GM19023 (cell line): ENCODE results near the gene EVC.

ENCODE experiments used
- ATAC-seq: cut with Tn5 transposase; IDR thresholded peaks from one replicate; pipeline ENCODE4 v1.9.1; 2021; ENCODE audit warnings: mild to moderate bottlenecking, moderate library complexity; ENCODE audit not compliant: unreplicated experiment

Gene EVC

DNA sequence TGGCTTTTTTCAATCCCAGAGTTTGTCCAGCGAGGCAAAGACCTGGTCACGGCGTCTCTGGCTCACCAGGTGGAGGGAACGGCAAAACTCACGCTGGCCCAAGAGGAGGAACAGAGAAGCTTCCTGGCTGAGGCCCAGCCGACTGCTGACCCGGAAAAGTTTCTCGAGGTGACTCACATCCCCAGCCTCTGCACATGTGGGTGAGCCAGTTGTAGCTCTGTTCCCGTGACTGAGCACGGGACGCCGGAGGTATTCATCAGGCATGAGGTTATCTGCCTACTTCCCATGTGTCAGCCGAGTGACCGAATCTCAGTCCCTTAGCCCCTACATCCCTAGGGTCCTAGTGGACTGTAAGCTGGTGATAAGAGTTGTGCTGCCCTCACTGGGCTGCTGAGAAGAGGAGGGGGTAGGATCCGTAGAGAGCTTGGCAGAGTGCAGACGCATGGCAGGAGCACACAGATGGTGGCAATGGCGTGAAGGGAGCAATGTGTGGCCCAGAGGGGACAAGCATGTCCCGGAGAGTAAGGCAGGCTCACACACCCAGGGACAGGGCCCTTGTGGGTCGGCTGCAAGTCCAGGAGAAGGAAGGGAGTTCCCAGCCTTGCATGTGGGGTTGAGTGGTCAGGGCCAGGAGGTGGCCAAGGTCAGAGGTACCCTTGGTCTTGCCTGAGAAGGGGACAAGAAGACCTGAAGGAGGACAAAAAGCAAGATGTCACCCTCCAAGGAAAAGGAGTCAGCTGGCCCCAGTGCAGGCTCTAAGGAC is 42.9 kb downstream of the EVC start:
- ATAC-seq, result no peak

DNA sequence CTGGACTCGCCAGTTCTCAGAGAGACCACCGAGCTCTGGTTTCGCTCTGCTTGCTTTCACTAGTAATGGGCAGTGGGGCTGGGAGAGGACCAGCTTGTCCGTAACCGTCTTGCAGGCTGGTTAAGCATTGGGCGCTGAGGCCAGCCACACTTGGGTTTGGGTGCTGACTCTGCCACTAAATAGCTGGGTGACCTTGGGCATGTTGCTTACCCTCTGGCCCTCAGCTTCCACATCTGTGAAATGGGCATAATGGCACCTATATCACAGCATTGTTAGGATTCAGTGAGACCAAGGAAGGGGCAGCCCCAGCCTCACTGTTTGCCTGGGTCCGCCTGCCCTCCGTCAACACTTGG is 43.5 kb downstream of the EVC start:
- no peak for ATAC-seq

DNA sequence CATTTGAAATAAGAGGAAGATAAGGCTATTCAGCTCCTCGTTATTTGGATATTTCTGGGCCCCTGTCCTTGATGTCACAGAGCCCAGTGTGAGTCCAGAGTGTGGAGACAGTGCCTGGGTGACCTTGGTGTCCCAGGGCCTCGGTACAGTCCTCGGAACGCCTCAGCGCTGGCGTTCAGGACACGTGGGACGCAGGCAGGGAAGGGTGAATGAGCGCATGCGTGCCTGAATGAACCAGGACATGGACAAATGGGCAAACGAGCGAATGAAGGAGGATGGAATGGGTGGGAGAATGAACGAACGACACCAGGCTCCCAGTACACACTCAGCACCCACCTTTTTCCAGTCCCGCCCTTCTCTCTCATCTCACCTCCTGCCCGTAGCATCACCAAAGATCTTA is 44.2 kb downstream of the EVC start:
- ATAC-seq, result no peak

DNA sequence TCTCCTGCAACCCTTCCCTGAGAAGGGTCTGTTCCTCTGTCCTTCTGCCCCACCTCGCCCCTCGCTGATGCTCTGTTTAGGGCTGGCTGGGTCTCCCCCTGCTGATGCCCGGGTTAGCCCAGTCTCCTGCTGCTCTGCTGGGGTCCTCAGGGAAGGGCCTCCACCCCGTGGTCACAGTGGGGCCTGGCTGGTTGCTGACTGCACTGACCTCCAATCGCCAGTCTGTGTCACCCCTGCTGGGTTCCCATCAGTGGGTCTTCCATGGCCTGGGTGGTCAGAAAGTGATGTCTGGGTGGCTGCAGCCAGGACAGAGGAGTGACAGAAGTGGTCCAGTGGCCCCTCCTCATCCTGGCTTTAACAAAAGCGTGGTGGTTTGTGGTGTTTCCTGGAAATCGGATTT is 44.7 kb downstream of the EVC start:
- no peak for ATAC-seq

DNA sequence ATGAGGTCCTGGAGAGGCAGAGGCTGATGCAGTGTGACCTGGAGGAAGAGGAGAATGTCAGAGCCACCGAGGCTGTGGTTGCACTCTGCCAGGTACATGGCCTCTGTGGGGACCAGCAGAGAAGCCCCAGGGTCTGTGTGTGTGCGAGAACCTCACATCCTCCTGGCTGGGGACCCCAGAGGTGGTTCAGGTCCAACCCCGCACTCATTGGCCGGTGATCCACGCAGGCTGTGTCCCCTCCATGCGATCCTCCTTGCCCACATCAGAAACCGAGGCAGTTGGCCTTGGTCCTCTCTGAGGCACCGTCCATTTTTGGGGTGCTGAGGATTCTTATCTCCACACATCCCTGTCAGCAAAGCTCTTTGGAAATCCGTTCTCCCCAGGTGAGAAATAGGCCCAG is 45.3 kb downstream of the EVC start:
- no peak for ATAC-seq

DNA sequence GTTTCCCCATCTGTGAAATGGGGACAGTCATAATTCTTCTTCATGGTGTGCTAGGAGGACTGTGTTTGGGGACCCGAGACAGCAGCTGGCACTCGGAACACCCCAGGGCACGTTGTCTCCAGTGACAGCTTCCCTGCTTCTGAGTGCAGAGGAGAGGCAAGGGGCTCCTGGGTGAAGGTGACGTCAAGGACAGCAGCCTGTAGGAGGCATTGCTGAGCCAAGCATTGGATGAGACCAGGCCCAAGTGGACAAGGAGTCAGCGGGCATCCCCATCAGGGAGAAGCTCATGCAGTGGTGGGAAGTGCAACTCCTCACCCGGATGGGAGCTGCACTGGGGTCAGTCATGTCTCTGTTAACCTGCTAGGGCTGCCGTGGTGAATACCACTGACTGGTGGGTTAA is 46.1 kb downstream of the EVC start:
- ATAC-seq, result no peak

DNA sequence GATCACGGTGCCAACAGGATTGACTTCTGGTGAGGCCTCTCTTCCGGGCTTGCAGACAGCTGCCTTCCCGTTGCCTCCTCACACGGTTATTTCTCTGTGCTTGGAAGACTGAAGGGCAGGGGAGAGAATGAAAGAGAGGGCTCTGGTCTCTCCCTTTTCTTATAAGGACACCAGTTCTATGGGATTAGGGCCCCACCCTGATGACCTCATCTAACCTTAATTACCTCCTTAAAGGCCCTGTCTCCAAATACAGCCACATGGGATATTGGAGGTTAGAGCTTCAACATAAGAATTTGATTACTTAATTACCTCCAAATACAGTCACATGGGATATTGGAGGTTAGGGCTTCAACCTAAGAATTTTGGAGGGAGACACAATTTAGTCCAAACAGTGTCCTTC is 46.5 kb downstream of the EVC start:
- ATAC-seq, result no peak

DNA sequence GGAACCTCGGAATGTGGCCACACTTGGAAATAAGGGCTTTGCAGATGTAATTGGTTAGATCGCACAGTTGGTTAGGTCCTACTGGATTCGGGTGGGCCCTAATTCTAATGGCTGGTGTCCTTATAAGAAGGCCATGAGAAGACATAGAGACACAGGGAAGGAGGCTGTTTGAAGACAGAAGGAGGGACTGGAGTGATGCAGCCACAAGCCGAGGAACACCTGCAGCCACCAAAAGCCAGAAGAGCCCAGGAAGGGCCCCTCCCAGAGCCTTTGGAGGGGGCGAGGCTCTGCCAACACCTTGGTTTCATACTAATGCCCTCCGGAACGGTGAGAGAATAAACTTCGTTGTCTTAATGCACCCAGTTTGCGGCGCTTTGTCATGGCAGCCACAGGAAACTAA is 47.0 kb downstream of the EVC start:
- no peak for ATAC-seq

DNA sequence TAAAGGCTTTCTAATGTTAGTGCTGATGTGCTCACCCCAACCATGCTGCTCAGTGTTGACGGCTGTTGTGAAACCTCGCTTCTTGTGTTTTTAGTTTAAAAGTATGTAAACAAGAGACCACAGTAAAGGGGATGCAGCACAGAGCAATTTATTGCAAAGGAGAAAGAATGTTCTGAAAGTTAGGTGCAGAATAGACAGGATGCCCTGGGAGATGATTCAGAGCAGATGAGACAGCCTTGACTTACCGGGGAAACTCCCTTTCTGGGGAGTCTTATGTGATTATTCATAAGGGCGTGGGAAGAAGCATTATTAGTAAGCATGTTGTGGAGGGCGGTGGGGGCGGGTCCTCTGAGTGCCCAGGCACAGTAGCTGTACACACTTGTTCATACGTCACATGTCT is 47.7 kb downstream of the EVC start:
- ATAC-seq, result no peak

DNA sequence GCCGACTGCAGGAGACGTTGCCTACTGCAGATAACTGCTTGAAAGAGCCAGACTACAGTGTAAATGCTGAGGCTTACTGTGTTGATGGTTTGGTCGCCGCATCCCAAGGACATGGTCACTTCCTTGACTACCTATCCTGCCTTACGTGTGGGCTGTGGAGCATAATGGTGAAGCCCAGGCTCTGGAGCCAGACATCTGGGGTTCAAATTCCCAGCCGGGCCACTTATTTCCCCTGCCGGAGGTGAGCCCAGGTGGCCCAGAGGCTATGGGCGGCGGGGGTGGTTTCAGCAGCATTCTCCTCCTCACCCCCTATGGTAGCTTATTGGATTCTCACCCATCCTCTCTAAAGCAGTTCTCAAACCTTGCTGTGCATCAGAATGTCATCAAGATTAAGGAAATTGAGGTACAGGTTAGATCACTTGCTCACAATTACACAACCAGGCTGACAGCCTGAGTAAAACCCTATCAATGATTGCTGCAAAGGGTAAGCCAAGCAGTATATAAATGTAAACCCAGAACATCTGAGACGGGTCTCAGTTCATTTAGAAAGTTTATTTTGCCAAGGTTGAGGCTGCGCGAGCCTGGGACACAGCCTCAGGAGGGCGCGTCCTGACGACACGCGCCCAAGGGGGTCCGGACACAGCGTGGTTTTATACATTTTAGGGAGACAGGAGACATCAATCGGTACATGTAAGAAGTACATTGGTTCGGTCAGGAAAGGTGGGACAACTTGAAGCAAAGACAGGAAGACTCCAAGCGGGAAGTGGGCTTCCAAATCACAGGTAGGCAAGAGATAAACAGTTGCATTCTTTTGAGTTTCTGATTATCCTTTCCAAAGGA is 48.5 kb downstream of the EVC start:
- no peak for ATAC-seq

DNA sequence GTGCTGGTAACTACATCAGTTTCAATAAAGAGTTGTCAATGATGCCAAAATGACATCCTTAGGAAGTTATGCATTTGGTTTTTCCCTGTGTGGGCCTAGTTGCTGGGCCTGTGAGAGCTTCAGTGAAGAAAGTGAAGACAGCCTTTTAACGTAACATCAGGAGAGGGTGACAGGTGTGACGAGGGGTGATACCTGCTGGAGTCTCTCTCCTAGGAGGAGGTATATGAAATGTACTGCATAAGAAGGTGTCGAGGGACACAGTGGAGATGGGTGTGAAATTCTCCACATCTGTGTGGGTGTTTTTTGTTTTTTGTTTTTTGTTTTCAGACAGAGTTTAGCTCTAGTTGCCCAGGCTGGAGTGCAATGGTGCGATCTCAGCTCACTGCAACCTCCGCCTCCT is 49.2 kb downstream of the EVC start:
- no peak for ATAC-seq

DNA sequence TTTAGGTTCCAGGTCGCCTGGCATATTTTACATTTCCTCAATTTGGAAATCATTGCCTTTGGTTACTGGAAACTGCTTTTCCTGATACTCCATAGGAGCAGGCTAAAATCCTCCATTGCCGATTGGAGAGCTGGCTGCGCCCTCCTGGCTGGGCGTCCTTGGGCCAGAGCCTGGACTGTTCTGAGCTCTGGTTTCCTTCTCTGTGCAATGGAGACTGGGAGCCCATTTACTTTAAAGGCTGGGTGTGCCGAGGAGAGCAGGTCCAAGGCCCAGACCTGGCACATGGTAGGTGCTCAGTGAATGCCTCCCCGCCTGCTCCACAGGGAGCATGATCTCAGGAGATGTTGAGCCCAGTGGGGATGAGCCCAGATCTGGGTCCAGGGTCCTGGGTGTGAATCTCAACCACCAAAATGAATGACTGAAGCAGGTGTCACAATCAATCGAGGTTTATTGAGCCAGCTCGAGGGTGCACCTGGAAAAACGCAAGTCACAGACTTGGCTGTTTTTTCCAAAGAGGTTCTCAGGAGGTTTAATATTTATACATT is 50.0 kb downstream of the EVC start:
- ATAC-seq, result no peak

DNA sequence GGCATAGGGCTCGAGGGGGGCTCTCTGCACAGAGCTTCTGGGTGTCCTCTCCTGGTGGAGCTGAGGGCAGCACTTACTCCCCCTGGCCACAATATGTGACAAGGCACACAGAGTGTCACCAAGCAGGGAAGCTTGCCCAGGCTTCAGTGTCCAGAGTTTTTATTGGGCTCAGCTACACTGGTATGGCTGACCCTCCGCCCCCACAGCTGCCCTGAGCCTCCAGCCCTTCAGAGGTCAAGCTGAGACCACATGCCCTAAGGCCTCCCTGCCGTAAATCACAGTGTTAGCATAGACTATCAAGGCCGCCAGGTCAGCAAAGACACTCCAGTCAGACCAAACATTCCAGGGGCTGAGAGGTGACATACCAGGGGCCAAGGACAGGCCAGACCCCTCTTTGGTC is 59.0 kb downstream of the EVC start:
- no peak for ATAC-seq

DNA sequence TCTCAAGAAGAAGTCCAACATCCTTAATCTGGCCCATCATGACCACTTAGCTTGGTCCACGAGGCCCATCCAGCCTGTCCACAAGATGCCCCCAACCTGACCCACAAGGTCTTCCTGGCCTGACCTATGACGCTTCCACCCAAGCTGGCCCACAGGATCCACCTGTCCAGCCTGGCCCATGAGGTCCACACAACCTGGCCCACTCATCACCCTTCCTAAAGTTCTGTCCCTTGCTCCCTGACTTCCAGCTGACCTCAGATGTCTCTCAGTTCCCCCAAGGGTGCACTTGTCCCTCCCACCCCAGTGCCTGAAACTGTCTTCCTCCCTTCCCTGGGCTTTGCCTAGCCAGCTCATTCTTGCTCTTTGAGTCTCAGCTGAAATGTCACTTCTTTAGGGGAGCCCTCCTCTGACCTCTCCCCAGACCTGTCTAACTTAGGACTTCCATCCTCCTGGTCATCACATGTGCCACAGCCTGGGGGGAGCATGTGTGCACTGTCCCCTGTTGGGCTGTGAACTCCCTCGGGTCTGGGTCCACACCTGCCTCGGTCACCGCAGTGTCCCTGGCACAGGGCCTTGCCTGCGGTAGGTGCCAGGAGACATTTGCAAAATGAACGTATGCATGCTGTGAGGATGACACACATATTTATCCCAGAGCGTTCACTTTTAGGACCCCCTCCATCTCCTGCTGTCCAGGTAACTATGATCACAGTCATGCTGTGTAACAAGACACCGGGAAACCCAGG is 61.7 kb downstream of the EVC start:
- ATAC-seq, result no peak

DNA sequence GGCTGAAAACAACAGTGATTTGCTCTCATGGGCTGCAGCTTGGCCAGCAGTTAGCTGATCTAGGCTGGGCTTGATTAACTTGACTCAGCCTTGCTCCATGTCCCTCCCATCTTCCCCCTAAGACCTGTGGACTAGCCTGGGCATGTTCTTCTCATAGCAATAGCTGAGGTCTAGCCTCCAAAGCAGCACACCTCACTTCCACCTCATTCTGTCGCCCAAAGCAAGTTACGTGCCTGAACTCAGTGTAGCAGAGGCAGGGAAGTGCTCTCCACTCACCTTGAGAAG is 62.2 kb downstream of the EVC start:
- ATAC-seq, result no peak

DNA sequence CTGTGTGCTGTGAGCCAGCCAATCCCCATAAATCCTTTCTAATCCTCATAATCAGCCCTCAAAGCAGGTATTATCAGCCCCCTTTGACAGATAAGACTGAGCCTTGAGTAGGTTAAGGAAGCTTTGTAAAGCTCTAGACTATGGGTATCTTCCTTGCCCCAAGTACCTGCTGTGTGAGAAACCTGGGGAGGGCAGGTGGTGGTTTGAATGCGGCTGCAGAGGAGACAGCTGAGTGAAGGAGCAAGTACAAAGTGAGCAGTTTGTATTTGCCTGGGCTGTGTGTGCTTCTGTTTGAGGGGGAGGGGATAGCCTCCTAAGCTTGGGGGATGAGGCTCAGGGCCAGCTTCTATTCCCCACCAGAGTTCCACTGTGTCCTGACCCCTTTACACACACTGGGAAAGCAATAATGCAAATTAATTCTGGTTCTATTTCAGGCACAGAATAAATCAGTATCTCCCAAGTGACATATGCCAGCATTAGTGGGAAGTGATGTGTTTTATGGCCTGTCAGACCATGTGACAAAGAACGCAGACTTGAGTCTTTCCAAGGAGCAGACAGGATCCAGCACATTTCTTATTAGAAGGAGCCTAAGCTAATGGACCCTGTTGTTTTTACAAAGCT is 63.5 kb downstream of the EVC start:
- ATAC-seq, result no peak

DNA sequence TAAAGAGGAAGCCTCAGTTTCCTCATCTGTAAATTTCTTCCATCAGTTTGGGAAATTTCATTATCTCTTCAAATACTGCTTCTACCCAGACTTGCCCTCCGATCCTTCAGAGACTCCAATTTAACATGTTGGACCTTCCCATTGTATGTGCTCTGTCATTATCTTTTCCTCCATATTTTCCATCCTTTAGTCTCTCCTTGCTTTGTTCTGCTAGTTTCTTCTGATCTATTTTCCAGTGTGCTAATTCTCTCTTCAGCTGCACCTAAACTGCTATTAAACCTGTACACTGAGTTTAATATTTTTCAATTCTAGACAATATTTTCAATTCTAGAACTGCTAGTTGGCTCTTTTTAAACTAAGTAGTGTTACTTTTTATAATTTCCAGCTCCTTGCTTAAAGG is 65.5 kb downstream of the EVC start:
- ATAC-seq, result no peak

DNA sequence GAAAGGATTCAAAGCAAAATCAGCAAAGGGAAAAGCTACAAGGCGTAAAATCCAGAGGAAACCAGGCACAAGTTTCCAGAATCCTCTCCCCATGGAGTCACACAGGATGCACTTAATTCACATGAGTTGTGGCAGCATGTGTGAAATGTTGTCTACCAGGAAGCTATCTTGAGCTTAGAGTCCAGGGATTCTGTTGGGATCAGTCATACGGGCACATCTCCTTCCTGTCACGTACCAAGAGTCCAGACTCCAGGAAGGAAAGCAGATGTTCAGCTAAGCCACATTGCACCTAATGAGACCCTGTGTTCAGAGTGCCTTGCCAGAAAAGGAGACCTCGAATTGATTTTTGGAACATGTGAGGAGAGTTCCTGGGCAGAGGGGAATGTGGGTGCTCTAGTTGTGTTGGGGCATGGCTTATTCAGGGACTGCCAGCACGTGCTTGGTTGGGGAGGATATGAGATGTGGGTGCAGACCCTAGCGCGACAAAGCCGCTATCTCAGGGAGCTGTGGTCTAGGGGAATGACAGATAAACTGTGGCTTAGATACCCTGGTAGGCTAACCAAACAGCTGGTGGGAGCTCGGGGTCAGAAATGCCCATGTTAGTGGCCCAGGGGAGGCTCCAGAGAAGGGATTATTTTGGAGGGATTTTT is 70.0 kb downstream of the EVC start:
- ATAC-seq, result no peak

DNA sequence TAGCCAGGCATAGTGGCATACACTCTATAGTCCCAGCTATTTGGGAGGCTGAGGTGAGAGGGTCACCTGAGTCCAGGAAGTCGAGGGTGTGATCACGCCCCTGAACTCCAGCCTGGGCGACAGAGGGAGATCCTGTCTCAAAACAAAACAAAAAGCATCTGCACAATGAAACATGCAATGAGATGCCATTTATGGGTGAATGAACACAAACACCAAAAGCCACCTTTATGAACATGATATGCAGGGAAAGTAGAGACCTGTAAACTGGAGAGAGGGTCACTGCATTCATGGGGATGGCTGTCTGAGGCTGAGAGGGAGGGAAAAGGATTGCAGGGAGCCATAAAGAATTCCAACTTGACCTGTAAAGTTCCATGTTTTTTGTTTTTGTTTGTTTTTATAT is 70.7 kb downstream of the EVC start:
- ATAC-seq, result no peak

DNA sequence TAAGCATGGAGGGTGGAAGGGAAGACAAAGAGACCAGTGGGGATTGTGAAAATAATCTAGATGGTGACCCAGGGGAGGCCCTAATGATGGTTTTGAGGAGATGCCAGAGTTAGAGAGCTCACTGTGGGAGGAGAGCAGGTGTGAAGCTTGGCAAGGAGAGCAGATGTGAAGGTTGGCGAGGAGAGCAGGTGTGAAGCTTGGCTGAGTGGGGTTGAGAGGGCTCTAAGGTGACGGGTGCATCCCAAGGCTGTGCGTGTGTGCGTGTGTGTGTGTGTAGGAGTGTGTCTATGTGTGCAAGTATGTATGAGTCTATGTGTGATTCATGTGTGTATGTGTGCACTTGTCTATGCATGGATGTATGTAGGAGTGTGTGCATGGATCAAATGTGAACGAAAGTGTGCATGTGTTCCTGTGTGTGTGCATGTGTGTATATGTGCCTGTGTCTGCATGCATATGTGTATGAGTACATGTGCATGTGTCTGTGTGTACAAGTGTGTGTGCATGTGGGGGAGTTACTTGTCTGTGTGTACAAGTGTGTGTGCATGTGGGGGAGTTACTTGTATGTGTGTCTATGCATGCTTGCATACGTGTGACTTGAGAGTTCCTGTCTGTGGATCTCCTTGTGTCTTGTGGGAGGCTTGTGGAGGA is 72.0 kb downstream of the EVC start:
- no peak for ATAC-seq
